ENCODE results near the gene RAB27A. TPM values are rescaled to one million over a fixed set of nuclear protein-coding genes. Genes with fewer than 3 reads are reported as not detected.
A peak's percentile ranks its signal among the peaks of the same experiment; 100 is the strongest.

Gene RAB27A
- total and polyA plus RNA-seq, 2 donors (not counting 3 experiments of a cell fraction or from before 2014, with no cell fraction given), result 7.3 to 30.9 TPM

DNA sequence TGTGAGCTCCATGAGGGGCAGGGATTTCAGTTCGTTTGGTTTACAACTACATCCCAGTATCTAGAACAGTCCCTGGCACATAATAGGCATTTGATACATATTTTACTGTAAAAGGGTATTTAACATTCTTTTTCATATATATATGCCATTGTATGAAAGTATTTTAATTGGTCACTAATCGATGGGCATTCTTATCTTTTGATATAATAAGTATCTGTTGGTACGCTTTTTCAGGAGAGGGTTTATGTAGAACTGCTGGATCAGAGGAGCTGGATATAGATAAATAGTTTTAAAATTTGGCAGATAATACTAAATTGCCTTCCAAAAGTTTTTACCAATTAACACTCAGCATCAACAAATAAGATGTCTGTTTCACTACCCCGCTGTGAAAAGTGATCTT, 91.9 kb downstream of the RAB27A start:
- Histone ChIP-seq H2AFZ (ENCODE audit: low read depth, low read length) (peak overlapping the region; percentile 83), H3K79me2 (ENCODE audit: control insufficient read depth, insufficient read depth, low read length) (peaks cover 39% of the 10 kb centered on the region), H3K27ac (ENCODE audit: insufficient read depth, low read depth, low read length) (no peak overlapping the region), H3K4me1 (ENCODE audit: control insufficient read depth, extremely low read depth, insufficient read depth, low read length) (peaks cover 16% of the 10 kb centered on the region), H3K27me3 (ENCODE audit: control insufficient read depth in 2 of 2, insufficient read depth in 2 of 2, low read length in 2 of 2) (no peaks in the 10 kb centered on the region), H3K9me3 (replicated peaks; ENCODE audit: control insufficient read depth, insufficient read depth, low read length) (no peaks in the 10 kb centered on the region), H3K9me1 (replicated peaks; ENCODE audit: control insufficient read depth, extremely low read depth, insufficient read depth, low read length) (no peaks in the 10 kb centered on the region), H3K36me3 (ENCODE audit: control insufficient read depth in 2 of 2, extremely low read depth in 1 of 2, insufficient read depth in 2 of 2, low read length in 2 of 2) (no peaks in the 10 kb centered on the region), H3K9ac (replicated peaks; ENCODE audit: extremely low read depth, insufficient read depth, low read length) (peak overlapping the region; percentile 67), H4K20me1 (replicated peaks; ENCODE audit: control insufficient read depth, extremely low read depth, insufficient read depth, low read length) (no peaks in the 10 kb centered on the region), H3K4me2 (ENCODE audit: insufficient read depth, low read length) (peak overlapping the region; percentile 80), H3K4me3 (replicated peaks in 1 of 3; ENCODE audit: insufficient read depth in 1 of 3, low read depth in 1 of 3, low read length in 3 of 3) (peak overlapping the region; percentile 23 to 97 (median 97))
- dilution Hi-C loops (cut with MboI; ENCODE audit: extremely low pct_ligation_motif_present, low sequenced_read_pairs) (no loop called here), intact Hi-C loops (cut with micrococcal nuclease) (loop anchor here (1.0 kb wide), 1 partner anchor 211 kb away; the partner anchor contains the start of genes CCPG1 and PIERCE2)
- POLR2A ChIA-PET, result no interaction called here
- FAIRE-seq (no peak), DNase-seq (ENCODE audit: low read depth, low spot score) (no peak)
- no peak for TF ChIP-seq POLR2A (IDR thresholded peaks at IDR 0.05; ENCODE audit: low read depth, low read length)
- no peak for TF ChIP-seq JUN (IDR thresholded peaks at IDR 0.05; ENCODE audit: borderline replicate concordance, insufficient read depth, insufficient read length, low read depth)
- TF ChIP-seq, protein P1, sequence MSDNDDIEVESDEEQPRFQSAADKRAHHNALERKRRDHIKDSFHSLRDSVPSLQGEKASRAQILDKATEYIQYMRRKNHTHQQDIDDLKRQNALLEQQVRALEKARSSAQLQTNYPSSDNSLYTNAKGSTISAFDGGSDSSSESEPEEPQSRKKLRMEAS (IDR thresholded peaks at IDR 0.05; ENCODE audit: insufficient read depth, insufficient read length), result no peak
- TF ChIP-seq EZH2 (IDR thresholded peaks at IDR 0.05; ENCODE audit: borderline replicate concordance, low read depth, low read length, severe bottlenecking), result no peak
- TF ChIP-seq FOS (IDR thresholded peaks at IDR 0.05; ENCODE audit: borderline replicate concordance, insufficient read depth, low read length), result no peak
- TF ChIP-seq, protein P2, sequence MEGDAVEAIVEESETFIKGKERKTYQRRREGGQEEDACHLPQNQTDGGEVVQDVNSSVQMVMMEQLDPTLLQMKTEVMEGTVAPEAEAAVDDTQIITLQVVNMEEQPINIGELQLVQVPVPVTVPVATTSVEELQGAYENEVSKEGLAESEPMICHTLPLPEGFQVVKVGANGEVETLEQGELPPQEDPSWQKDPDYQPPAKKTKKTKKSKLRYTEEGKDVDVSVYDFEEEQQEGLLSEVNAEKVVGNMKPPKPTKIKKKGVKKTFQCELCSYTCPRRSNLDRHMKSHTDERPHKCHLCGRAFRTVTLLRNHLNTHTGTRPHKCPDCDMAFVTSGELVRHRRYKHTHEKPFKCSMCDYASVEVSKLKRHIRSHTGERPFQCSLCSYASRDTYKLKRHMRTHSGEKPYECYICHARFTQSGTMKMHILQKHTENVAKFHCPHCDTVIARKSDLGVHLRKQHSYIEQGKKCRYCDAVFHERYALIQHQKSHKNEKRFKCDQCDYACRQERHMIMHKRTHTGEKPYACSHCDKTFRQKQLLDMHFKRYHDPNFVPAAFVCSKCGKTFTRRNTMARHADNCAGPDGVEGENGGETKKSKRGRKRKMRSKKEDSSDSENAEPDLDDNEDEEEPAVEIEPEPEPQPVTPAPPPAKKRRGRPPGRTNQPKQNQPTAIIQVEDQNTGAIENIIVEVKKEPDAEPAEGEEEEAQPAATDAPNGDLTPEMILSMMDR (IDR thresholded peaks at IDR 0.05; ENCODE audit: extremely low read depth in 1 of 2, insufficient read depth in 1 of 2, low read depth in 1 of 2, low read length in 2 of 2), result no peak
- TF ChIP-seq GATA2 (IDR thresholded peaks at IDR 0.05; ENCODE audit: insufficient read depth, insufficient read length, low read depth, low read length), result no peak
- TF ChIP-seq POLR2AphosphoS5 (IDR thresholded peaks at IDR 0.05; ENCODE audit: insufficient read depth, low read depth, low read length), result no peak
- TF ChIP-seq MYC (IDR thresholded peaks at IDR 0.05; ENCODE audit: low read depth, low read length), result no peak
- CTCF ChIA-PET, result interaction anchor here (1.3 to 2.4 kb wide), 7 partner anchors 10 to 242 kb away, joined by 3 to 12 read pairs (median 7); partner anchors contain the start of genes CCPG1 and PIERCE2
- no TSS peak for BruUV-seq (replicated peaks)
